ENCODE measurements around the gene ETNK2.
"Not testable (repeated sequence)": the region's sequence is repeated elsewhere in the genome, so short reads cannot be mapped to it uniquely, and the experiment has no call there.

The ETNK2 gene

DNA sequence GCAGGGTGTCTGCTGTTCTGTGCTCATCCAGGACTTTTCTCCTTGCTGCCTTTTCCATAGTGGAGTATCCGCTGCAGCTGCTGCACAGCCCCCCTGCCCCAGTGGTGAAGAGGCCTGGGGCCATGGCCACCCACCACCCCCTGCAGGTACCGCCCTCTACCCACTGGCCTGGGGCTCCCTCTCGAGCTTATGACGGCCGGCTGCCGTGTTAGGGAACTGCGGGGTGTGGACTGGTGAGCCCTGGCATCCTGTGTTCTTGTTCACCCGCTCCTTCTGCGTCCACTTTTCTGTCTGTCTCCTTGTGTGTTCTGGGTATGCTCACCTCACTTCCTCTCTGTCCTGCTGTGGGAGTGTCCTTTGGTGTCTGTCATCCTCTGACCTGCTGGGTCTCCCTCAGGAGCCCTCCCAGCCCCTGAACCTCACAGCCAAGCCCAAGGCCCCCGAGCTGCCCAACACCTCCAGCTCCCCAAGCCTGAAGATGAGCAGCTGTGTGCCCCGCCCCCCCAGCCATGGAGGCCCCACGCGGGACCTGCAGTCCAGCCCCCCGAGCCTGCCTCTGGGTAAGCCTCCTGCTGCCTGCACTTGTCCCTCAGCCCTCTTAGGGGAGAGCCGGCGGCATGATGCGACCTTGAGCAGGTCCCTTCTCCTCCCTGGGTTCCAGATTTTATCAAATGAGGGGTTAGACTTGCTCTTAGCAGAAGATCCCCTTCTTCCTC, 29.8 kb downstream of the ETNK2 start:
- no peak for DNase-seq

DNA sequence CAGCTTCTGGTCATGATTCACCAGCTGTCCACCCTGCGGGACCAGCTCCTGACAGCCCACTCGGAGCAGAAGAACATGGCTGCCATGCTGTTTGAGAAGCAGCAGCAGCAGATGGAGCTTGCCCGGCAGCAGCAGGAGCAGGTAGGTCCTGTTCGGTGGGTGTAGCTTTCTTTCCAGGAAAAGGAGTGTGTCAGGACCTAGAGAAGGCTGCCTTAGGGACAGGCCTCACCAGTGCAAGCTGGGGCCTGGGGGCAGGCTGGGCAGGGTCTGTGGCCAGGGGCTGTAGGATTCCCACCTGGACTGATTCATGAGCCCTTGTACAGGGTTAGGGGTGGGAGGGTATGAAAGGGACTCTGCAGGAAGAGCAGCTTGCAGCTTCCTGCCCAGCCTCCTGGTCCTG, 35.3 kb downstream of the ETNK2 start:
- no peak for DNase-seq

DNA sequence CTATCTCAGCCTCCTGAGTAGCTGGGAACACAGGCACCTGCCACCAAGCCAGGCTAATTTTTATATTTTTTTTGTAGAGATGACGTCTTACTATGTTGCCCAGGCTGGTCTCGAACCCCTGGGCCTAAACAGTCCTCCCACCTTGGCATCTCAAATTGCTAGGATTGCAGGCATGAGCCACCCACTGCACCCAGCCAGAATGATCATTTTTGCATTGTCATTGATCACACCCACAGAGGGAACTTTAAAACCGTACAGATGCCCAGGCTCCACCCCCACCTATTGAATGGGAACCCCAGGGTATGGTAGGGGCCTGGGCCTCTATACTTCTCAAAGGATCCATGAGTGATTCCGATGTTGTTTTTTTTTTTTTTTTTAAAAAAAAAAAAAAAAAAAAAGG, 36.7 kb downstream of the ETNK2 start:
- no peak for DNase-seq

DNA sequence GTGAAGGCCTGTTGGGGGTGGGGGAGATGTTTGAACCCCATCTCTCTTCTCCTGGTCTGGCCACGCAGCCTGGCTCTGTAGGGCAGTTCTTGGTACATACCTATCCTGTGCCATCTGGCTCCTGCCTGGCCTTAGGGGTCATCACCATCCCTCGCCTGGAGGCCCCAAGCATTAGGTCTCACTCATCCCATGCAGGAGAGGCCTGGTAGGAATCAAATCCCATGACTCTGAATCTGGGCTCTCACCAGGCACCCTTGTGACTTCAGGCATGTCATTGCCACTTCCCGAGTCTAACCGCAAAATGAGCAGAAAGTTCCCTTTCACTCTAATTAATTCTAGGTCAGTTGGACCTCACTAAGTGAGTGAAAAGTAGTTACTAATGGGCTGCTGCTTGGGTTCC, 37.2 kb downstream of the ETNK2 start:
- no peak for DNase-seq

DNA sequence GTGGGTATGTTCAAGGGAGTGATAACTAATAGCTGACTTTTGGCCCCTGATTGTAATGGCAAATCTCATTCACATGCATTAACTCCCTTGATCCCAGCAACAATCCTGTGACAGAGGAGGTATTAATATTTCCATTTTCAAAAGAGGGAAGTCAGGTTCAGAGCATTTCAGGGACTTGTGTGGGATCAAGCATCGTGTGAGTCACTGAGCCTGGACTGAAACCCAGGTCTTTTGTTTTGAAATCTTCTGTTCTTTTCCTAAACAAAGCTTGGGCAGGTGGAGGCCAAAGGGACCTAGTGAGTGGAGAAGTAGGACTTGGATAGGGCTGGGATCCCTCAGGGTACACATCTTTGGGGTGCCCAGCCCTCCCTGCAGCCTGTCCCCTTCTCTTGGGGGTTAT, 37.9 kb downstream of the ETNK2 start:
- DNase-seq, result no peak

DNA sequence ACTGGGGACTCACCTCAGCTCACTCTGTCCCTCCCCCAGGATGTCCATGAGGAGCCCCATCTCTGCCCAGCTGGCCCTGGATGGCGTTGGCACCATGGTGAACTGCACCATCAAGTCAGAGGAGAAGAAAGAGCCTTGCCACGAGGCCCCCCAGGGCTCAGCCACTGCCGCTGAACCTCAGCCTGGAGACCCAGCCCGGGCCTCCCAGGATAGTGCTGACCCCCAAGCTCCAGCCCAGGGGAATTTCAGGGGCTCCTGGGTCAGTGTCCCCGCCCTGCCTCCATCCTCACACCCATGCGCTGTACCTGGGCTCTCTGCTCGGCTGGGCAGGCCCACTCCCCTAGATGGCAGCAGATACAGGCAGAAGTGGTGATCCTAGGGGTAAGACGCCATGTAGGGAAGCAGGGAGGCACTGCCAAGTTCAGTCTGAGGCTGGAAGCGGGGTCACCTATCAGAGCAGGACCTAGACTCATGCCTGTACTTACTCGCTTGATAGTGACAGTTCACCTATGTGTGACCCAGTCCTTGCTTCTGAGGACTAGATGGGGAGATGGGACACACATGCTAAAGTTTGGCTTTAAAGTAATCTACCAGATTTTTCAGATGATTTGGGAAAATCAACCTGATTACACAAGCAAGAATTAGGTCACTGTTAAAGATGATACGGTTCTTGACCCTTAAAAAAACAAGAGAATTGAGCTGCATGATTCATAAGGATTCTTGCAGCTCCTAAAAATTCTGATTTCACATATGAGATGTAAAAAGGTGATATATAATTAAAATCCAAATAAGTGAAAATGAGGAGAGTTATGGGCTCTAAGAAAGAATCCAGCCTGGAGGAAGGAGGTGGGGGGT, 38.7 kb downstream of the ETNK2 start:
- DNase-seq, result no peak

DNA sequence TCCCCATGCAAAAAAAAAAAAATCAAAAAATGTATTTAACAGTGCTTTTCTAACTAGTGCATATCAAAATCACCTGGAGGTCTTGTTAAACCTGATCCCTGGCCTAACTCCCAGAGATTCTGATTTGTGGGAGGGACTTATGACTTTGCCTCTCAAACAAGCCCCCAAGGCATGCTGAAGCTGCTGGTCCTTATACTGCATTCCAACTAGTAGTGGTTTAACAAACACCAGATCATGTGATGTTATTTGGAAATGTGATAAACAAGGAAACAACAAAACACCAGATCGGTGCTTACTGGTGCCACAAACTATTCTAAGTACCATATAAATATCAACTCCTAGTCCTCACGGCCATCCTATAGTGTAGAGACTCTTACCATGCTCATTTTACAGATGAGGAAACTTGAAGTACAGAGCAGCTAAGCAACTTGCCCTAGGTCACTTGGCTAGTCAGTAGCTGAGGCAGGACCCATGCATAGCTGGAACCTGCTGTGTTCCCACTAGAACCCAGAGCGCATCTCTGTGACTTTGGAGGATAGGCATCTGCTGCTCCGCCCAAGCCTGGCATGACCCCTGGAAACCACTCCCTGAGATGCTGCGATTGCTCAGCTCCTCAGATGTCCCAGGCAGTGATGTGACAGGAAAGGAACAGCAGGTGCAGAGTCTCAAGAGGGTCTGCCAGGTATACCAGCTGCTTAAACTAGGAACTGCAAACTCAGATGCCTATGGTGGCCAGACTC, 40.8 kb downstream of the ETNK2 start:
- DNase-seq, result no peak

DNA sequence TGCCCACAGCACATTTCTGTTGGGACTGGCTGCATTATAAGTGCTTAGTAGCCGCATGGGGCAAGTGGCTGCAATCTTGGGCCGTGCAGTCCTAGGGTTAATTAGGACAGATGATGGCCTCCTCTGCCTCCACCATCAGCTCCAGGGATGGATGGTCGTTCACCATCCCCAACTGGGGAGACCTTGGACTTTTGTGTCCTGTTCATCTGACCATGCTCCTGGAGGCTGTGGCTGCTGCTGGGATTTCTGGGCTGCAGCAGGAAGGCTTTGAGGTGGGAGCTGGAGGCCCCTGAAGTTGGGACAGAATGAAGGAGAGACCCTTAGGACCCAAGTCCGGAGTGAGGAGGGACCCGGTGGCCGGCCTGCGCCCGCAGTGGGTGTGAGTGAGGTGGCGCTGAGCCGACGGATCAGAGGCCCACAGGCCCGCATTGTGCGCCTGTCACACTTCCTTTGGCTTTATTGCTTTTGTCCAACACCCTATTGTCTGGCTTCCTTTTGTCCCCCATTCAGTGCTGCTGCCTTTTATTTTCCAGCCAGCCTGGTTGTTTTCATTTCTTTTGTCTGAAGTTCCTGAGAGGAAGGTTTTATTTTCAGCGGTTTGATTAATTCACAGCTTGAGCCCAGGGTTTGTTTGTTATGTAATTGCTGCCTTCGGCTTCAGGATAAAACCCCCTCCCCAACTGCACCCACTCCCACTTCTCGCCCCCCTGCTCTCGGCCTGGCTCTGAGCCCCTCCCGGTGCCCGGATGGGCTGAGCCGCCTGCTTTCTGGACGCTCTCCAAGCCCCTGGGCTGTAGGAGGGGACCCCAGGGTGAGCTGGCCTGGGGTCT, 43.3 kb downstream of the ETNK2 start:
- DNase-seq, result peak; percentile 96

DNA sequence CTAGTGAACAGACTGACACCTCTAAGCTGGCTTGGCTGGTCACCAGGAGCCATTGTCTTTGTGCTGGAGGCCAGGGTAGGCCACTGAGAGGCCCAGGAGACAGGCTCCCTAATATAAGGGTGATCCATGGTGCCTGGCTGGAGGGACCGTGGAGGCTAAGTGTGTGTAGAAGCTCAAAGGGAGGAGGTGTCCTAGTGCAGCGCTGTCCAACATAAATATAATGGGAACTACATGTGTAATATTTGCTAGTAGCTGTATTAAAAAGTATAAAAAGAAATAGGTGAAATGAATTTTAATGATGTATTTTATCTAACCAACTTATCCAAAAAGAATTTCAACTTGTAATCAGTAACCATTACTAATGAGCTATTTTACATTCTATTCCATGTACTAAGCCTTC, 44.0 kb downstream of the ETNK2 start:
- no peak for DNase-seq

DNA sequence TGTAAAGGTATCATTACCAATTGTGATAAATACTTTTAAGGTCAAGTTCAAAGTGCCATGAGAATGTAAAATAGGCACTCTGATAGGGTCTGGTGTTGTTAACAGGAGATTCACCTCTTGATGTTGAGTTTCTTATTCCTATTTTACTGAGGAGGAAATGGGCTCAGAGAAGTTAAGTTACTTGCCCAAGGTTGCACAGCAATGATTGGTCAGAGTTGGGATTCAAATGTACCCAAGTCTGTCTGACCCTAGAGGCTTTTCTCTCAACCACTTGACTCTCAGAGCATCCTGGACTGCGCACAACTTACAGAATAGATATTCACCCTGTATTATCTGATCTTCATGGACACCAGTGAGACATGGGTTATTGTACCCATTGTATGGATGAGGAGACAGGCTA, 45.0 kb downstream of the ETNK2 start:
- DNase-seq, result no peak

DNA sequence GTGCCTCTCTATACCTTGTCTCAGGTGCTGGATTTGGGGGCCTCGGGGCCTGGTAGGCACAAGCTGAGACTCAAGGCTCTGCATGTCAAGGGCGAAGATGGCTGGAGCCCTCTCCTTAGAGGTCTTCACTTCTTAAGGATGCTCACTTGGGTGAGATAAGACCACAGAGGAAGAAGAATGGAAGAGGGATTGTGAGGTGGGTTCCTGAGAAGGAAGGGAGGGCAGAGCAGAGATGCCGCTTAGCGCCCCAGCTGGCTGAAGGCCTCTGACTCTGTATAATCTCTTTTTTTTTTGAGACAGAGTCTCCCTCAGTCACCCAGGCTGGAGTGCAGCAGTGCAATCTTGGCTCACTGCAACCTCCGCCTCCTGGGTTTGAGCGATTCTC, 46.7 kb downstream of the ETNK2 start:
- no peak for DNase-seq

DNA sequence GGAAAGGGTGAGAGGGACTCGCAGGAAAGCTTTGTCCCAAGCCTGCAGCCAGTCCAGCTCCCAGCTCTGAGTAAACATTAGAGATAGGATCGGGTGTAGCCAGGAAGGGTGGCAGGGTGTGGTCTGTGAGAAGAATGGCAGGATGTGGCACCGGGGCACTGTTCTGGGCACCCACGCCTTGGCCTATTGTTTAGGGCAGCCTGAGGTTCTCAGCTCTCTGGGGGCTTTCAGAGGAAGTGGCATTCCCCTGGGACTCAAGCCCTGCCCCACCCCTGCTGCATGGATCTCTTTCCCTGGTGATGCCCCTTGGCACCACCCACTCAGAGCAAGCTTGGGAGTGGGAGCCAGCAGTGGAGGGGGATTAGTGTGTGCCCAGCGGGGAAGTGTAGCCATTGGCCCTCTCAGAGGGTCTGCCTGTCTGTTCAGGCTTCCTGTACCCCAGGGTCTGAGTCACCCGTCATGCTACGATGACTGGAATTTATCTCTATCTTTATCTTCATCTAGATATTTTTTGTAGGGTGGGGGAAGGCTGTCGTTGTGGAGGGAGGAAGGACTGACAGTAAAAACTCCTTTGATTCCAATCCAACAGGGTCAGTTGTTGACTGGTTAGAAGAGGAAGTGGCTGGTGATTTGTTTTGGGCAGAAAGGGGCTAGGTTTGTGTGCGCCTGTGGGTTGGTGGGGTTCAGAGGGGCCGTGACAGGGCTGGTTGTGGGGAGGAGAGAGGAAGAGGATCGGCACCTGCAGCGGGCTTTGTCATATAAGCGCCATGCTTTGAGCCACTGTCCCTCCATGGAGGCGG, 47.3 kb downstream of the ETNK2 start:
- peak; percentile 49 for DNase-seq

DNA sequence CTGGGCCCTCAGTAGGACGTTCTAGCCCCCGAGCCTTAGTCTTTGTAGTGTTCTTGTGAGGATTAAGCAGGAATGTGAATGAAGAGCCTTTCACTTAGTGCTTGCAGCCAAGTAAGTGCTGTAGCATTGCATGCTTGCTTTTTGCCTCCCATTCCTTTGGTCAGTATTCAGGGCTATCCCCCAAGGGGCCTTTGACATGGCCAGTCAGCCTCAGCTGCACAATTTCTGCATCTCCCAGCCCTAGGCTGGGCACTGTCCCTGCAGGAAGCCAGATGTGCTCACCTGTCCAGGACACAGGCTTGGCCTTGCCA, 48.5 kb downstream of the ETNK2 start:
- no peak for DNase-seq

DNA sequence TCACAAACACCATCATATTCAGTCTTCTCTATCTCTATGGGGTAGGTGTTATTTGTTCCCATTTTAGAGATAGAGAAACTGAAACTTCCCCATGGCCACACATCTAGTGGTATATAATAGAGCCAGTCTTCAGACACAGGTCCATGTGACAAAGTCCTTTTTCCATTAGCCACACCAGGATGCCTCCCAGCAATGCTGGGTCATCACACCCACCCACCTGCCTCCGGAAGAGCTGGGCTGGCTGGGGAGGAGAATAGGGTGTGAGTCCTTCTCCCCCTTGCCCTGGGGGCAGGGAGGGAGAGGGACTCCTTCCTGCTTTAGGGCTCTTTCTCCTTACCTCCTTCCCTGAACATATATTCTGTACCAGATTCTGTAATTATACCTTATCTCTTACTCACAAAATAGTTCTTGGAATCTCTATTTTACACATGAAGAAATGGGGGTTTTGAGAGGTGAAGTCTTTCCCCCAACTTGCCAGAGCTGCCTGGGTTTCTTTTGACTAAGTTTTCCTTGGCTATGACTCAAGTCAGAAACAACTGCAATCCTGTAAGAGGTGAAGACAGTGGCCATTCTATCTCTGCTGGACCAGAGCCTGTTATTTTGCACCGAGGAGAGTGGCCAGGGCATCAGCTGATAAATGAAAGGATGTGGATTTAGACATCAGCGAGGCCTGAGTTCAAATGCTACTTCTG, 49.0 kb downstream of the ETNK2 start:
- peak; percentile 88 for DNase-seq

DNA sequence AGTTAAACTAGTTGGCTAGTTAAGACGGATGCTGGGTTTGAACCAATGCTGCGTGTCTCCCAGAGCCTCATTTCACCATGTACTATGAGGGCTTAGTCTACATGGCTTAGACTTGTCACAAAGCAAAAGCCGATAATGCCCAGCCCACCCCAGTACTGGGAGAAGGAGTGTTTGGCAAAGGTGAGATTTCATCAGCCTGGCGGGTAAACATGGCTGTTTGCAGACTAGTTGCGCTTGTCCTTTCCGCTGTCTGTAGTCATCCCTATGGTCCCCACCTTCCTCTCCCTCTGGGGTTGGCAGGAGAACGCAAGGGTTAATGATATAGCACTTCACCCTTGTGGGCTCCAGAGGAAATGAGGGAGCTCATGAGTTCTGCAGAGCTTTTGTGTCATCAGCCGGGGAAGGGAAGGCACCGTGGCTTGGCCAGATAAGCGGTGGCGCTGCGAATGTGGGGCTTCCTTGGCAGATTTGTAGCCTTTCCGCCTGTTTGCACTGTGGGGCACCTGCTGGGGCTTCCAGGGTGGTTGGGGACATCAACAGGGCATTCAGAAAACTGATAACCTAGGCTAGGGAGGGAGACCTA, 49.7 kb downstream of the ETNK2 start:
- peak; percentile 93 for DNase-seq

DNA sequence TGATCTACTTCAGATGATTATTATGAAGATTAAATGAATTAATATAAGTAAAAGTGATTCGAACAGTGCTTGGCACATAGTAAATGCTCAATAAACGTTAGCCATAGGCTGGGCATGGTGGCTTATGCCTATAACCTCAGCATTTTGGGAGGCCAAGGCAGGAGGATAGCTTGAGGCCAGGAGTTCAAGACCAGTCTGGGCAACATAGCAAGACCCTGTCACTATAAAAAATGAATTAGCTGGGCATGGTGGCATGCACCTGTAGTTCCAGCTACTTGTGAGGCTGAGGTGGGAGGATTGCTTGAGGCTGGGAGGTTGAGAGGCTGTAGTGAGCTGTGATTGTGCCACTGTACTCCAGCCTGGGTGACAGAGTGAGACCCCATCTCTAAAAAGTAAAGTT, 52.1 kb downstream of the ETNK2 start:
- not testable (repeated sequence) for DNase-seq

DNA sequence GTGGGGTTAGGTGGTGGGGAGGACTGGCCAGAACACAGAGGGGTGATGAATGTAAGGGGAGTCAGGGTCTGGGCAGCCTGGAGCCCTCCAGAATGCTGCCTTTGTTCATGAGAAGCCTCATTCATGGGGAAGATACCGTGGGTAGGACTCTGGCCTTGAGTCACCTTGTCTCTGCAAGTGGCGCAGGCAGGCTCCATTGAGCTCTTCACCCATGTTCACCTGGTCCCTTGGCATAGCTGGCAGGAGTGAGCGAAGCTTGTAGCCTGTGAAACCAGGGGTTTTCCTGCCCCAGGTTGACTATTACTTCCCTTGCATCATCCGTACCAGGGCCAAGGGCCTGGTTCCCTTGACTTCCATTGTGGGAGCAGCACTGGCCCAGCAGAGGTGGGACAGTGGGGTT, 53.2 kb downstream of the ETNK2 start:
- no peak for DNase-seq

DNA sequence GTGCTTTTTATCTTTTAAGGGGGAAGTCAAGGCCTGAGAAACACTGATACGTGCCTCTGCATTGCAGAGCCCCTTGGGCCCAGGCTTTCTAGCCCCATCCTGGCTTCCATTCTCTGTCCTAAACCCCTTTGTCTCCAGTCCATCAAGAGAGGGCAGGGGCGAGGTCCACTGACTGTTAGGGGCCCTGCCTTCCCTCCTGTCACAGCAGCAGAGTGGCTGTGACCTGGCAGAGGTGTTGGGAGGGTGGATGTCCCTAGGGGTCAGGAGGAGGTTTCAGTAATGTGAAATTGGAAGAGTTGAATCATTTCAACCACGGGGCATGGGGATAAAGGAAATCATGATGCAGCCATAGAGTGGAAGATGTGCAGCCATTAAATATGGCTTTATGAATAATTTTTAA, 54.9 kb downstream of the ETNK2 start:
- no peak for DNase-seq

DNA sequence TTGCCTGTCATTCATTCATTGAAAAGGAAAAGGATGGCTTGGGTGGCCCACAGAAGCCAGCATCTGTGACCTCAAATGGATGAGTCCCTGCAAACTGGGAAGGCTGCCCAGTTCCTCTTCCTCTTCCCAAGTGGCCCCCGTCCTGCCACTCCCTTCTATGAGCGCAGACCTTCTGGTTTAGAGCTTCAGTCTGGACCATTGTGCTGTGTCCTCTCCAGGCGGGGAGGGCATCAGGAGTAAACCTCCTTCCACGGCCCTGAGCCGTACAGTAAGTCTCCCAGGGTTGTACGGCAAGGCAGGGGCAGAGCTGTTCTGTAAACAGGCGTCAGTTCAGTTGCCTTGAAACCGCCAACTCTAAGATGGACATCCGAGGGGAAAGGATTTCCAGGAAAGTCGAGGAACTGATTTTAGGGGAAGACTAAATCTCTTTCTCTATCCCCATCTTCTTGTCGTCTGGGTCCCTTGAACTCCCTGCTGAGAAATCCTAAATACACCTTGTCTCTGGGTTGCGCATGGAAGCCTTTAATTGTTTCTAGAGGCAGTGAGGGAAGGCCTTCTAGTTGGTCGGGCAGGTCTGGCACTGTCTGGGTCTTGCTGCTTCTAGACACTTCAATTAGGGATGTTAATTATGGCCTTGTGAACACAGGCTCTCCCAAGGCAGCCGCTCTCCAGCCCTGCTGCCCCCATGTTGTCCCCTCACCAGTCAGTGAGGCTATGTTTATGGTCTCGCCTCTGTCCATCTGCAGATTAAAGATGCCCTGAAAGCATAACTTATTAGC, 56.8 kb downstream of the ETNK2 start:
- peak; percentile 25 for DNase-seq

DNA sequence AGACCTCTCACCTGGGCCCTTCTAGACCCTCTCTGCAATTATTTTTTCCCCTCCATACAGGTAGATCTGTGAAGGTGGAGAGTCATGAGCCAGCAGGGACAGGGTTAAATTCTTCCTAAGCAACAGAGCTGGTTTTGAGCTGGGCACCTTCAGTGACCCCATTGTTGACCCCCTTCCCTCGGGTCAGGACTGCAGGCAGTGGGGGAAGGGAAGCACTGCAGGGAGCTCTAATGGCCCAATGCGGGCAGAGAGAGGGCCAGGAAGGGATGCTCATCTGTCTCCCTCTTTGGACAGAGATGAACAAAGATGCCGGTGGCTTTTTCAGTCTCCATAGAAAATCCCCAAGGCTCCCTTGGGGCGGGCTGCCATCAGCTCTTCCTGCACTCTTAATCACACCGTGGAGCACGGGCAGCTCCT, 57.5 kb downstream of the ETNK2 start:
- DNase-seq, result no peak

All from NCI-H146 (cell line).